Measurements from ENCODE around the gene FGR. TPM values are rescaled to one million over a fixed set of nuclear protein-coding genes. Genes with fewer than 3 reads are reported as not detected.
A peak's percentile ranks its signal among the peaks of the same experiment; 100 is the strongest.

FGR gene
- total and polyA plus RNA-seq, 2 of the 13 experiments (the other 11 are each of a cell fraction or from before 2014, with no cell fraction given): not detected

GRCh38 chr1:27662707-27663393 is 27.9 kb upstream of the FGR start:
- H3K9me3 ChIP-seq (ENCODE audit: low read length): no peaks in the 10 kb centered on the region
- ATAC-seq: peak; percentile 83
- intact Hi-C loops (cut with micrococcal nuclease; ENCODE audit: unreplicated experiment) (loop anchor here (1.0 to 10.0 kb wide), 3 partner anchors 56 to 268 kb away; partner anchors contain the start of gene GPR3), in situ Hi-C loops (cut with HindIII; ENCODE audit: extremely low pct_ligation_motif_present, low pct_unique_long_range_greater_than_20kb) (no loop called here)
- H3K4me1 ChIP-seq (ENCODE audit: insufficient read depth, low read length): peaks cover 32% of the 10 kb centered on the region
- H3K79me2 ChIP-seq (ENCODE audit: insufficient read depth, low read length): no peaks in the 10 kb centered on the region
- peak overlapping the region; percentile 28; the same call in 1 of the 2 replicates for H3K9ac ChIP-seq (ENCODE audit: insufficient read depth, low read depth, low read length)
- CTCF ChIA-PET (ENCODE audit: low intra/inter-chr PET ratio, low total read pairs): interaction anchor here (0.8 to 2.8 kb wide), 5 partner anchors 19 to 141 kb away, joined by 3 to 63 read pairs (median 7); no protein-coding TSS in a partner anchor
- peak overlapping the region; percentile 65 for H2AFZ ChIP-seq (ENCODE audit: low read length)
- H3K27me3 ChIP-seq (ENCODE audit: control insufficient read depth in 1 of 2, insufficient read depth in 2 of 2, low read length in 2 of 2): peaks cover 1 to 6% of the 10 kb centered on the region in 2 experiments; a peak in 1 of 5 replicates
- no peaks in the 10 kb centered on the region for H4K20me1 ChIP-seq (ENCODE audit: insufficient read depth, low read length)
- H3K36me3 ChIP-seq (replicated peaks in 1 of 2; ENCODE audit: control insufficient read depth in 1 of 2, insufficient read depth in 2 of 2, low read length in 2 of 2): no peaks in the 10 kb centered on the region
- BruUV-seq (replicated peaks): no TSS peak
- peak overlapping the region in 2 of 3 experiments; percentile 7 to 35; a peak in 1 of 6 replicates for H3K4me3 ChIP-seq (replicated peaks in 1 of 3; ENCODE audit: insufficient read depth in 1 of 3, low read depth in 2 of 3, low read length in 3 of 3)
- H3K4me2 ChIP-seq (ENCODE audit: low read depth, low read length): peak overlapping the region; percentile 84
- H3K27ac ChIP-seq (ENCODE audit: extremely low read length, insufficient read depth, low read length): no peak overlapping the region
- POLR2A ChIA-PET: interaction anchor here (0.9 to 1.1 kb wide), 4 partner anchors 9 to 99 kb away, joined by 4 to 12 read pairs (median 6); partner anchors contain the start of genes AHDC1 and IFI6
- 34% methylated on average over 11 of the region's 12 CpGs for WGBS (ENCODE audit: low lambda C conversion rate)
- DNase-seq (ENCODE audit: low spot score): peak; percentile 73
- peak; percentile 92 for FAIRE-seq
- TF ChIP-seq ZNF547 (CRISPR knock-in tag; IDR thresholded peaks at IDR 0.05) (0 out of 2 replicates have a peak, but pooled peaks have one; percentile 46), RAD21 (CRISPR knock-in tag; IDR thresholded peaks at IDR 0.05) (peak; percentile 93), ETV5 (CRISPR knock-in tag; IDR thresholded peaks at IDR 0.05; ENCODE audit: borderline replicate concordance) (0 out of 2 replicates have a peak, but pooled peaks have one; percentile 10), NR2F6 (IDR thresholded peaks at IDR 0.05) (no peak), NR2F6 (CRISPR knock-in tag; IDR thresholded peaks at IDR 0.05) (peak; percentile 9; the same call in 1 of the 2 replicates), JUNB (CRISPR knock-in tag; IDR thresholded peaks at IDR 0.05; ENCODE audit: borderline replicate concordance) (no peak), ZFP36L2 (CRISPR knock-in tag; IDR thresholded peaks at IDR 0.05) (no peak), SMC3 (IDR thresholded peaks at IDR 0.05; ENCODE audit: low read length) (peak; percentile 95), SOX5 (CRISPR knock-in tag; IDR thresholded peaks at IDR 0.05; ENCODE audit: borderline replicate concordance) (no peak), SRSF4 (IDR thresholded peaks at IDR 0.05; ENCODE audit: low read depth, low read length, poor library complexity, severe bottlenecking) (no peak), PAWR (CRISPR knock-in tag; IDR thresholded peaks at IDR 0.05; ENCODE audit: borderline replicate concordance) (no peak), ZNF501 (CRISPR knock-in tag; IDR thresholded peaks at IDR 0.05) (0 out of 2 replicates have a peak, but pooled peaks have one; percentile 16), SALL1 (CRISPR knock-in tag; IDR thresholded peaks at IDR 0.05) (peak; percentile 30; the same call in 1 of the 2 replicates), GMEB1 (CRISPR knock-in tag; IDR thresholded peaks at IDR 0.05; ENCODE audit: borderline replicate concordance) (peak; percentile 30; the same call in 1 of the 2 replicates), POGZ (CRISPR knock-in tag; IDR thresholded peaks at IDR 0.05) (0 out of 2 replicates have a peak, but pooled peaks have one; percentile 32), ZMAT3 (CRISPR knock-in tag; conservative IDR thresholded peaks at IDR 0.05) (0 out of 2 replicates have a peak, but pooled peaks have one; percentile 35)
- TF ChIP-seq, protein P1, sequence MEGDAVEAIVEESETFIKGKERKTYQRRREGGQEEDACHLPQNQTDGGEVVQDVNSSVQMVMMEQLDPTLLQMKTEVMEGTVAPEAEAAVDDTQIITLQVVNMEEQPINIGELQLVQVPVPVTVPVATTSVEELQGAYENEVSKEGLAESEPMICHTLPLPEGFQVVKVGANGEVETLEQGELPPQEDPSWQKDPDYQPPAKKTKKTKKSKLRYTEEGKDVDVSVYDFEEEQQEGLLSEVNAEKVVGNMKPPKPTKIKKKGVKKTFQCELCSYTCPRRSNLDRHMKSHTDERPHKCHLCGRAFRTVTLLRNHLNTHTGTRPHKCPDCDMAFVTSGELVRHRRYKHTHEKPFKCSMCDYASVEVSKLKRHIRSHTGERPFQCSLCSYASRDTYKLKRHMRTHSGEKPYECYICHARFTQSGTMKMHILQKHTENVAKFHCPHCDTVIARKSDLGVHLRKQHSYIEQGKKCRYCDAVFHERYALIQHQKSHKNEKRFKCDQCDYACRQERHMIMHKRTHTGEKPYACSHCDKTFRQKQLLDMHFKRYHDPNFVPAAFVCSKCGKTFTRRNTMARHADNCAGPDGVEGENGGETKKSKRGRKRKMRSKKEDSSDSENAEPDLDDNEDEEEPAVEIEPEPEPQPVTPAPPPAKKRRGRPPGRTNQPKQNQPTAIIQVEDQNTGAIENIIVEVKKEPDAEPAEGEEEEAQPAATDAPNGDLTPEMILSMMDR (CRISPR knock-in tag; IDR thresholded peaks at IDR 0.05): peak; percentile 88
- TF ChIP-seq, protein P2, sequence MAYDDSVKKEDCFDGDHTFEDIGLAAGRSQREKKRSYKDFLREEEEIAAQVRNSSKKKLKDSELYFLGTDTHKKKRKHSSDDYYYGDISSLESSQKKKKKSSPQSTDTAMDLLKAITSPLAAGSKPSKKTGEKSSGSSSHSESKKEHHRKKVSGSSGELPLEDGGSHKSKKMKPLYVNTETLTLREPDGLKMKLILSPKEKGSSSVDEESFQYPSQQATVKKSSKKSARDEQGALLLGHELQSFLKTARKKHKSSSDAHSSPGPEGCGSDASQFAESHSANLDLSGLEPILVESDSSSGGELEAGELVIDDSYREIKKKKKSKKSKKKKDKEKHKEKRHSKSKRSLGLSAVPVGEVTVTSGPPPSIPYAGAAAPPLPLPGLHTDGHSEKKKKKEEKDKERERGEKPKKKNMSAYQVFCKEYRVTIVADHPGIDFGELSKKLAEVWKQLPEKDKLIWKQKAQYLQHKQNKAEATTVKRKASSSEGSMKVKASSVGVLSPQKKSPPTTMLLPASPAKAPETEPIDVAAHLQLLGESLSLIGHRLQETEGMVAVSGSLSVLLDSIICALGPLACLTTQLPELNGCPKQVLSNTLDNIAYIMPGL (CRISPR knock-in tag; IDR thresholded peaks at IDR 0.05; ENCODE audit: borderline replicate concordance in 1 of 2, low read depth in 1 of 2): peak in 1 of 2 experiments; percentile 39; a peak in 2 of 4 replicates
